GM06990 (cell line): ENCODE measurements around the gene ZSCAN5C.

Experiments
- DNase-seq: peaks from one replicate; pipeline ENCODE4 v3.0.0-alpha.2; 2011; ENCODE audit not compliant: insufficient read length; ENCODE audit errors: extremely low read depth
- H3K27me3 ChIP-seq: replicated peaks from 2 replicates; pipeline ENCODE4 v1.6.0; 2011; ENCODE audit warnings: low read length; ENCODE audit not compliant: control insufficient read depth, insufficient read depth
- H3K36me3 ChIP-seq: 2 replicates; pipeline ENCODE4 v1.5.1; 2011; ENCODE audit warnings: low read length; ENCODE audit not compliant: control insufficient read depth, insufficient read depth
- H3K4me3 ChIP-seq: replicated peaks from 2 replicates; pipeline ENCODE4 v1.5.1; 2011; ENCODE audit warnings: low read depth, mild to moderate bottlenecking, control low read depth, low read length
- CTCF ChIP-seq: IDR thresholded peaks from 2 replicates; pipeline ENCODE4 v1.5.1; 2011; ENCODE audit warnings: low read length, control low read depth, mild to moderate bottlenecking, inconsistent platforms; ENCODE audit not compliant: insufficient read depth, poor library complexity, severe bottlenecking

ZSCAN5C gene

GRCh38 chr19:56201973-56202372, at the start of gene ZSCAN5C:
Gene ZSCAN5C, plus strand, starts transcription at chr19:56202273. Its CDS starts 3,641 bp downstream, at chr19:56205914.
- Histone ChIP-seq H3K27me3 (no peaks in the 10 kb centered on the region), H3K4me3 (no peak within 1 kb of the TSS), H3K36me3 (no peaks in the 10 kb centered on the region)
- TF ChIP-seq CTCF = no peak
- DNase-seq = no peak

- H3K36me3 ChIP-seq = peaks cover 18% of the 10 kb centered on the region
These were observed 49.4 kb upstream of the ZSCAN5C start for GRCh38 chr19:56152644-56153043.

GRCh38 chr19:56153507-56153906, 48.6 kb upstream of the ZSCAN5C start:
- peaks cover 13% of the 10 kb centered on the region for H3K36me3 ChIP-seq
- no peaks in the 10 kb centered on the region for H3K27me3 ChIP-seq
- no peak for DNase-seq
- TF ChIP-seq CTCF = no peak
- H3K4me3 ChIP-seq = no peak overlapping the region

More at GRCh38 chr19:56152644-56153043, 49.4 kb upstream of the ZSCAN5C start:
- no peak for TF ChIP-seq CTCF
- no peaks in the 10 kb centered on the region for H3K27me3 ChIP-seq
- DNase-seq = no peak
- no peak overlapping the region for H3K4me3 ChIP-seq

- Histone ChIP-seq H3K4me3 (no peak overlapping the region), H3K36me3 (peaks cover 10% of the 10 kb centered on the region), H3K27me3 (no peaks in the 10 kb centered on the region)
- peak; percentile 32 for TF ChIP-seq CTCF
- no peak for DNase-seq
These were observed 46.9 kb upstream of the ZSCAN5C start for GRCh38 chr19:56155124-56155687.

GRCh38 chr19:56156768-56157167, 45.3 kb upstream of the ZSCAN5C start:
- DNase-seq = no peak
- Histone ChIP-seq H3K4me3 (no peak overlapping the region), H3K27me3 (no peaks in the 10 kb centered on the region), H3K36me3 (peaks cover 13% of the 10 kb centered on the region)
- TF ChIP-seq CTCF = no peak
